SKM-1 treated with dmso at 0.1 percent for 144 hours (cell line): ENCODE measurements around the gene STEAP2.
"Not testable (repeated sequence)": the region's sequence is repeated elsewhere in the genome, so short reads cannot be mapped to it uniquely, and the experiment has no call there.

Experiments used
- DNase-seq: peaks from one replicate; lab custom pipeline; 2025; ENCODE audit not compliant: unreplicated experiment; lab: John Stamatoyannopoulos, UW

The STEAP2 gene

DNA sequence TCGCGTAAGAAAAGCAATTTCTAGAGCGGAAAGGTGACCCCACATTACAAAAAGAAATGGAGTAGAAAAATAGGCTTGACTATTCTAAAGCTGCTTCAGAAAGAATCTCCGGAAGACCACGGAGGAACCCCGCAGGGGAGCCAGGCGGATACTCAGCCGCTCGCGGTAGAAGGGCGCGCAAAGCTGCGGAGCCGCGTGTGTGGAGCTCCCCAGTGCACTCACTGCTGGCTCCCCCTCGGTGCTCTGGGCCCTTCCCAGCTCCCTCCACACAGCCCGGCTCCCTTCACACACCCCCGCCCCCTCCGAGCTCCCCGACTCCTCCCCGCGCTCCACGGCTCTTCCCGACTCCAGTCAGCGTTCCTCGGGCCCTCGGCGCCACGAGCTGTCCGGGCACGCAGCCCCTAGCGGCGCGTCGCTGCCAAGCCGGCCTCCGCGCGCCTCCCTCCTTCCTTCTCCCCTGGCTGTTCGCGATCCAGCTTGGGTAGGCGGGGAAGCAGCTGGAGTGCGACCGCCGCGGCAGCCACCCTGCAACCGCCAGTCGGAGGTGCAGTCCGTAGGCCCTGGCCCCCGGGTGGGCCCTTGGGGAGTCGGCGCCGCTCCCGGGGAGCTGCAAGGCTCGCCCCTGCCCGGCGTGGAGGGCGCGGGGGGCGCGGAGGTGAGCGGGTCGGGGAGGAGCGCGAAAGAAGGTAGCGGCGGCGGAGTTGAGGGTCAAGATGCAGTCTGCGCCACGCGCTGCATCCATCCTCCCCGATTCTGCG lies at the start of gene STEAP2:
Gene STEAP2, plus strand, starts transcription at position 350 of the 758 bp plus-strand sequence. CDS start 13,343 bp downstream, outside the sequence.
- DNase-seq = peak; percentile 75

- no peak for DNase-seq
These were observed 48.0 kb upstream of the STEAP2 start for GRCh38 chr7:90163534-90163933.

GRCh38 chr7:90165724-90166123 lies 45.8 kb upstream of the STEAP2 start:
- DNase-seq = no peak

- no peak for DNase-seq
These were observed 45.4 kb upstream of the STEAP2 start for GRCh38 chr7:90166153-90166552.

DNA sequence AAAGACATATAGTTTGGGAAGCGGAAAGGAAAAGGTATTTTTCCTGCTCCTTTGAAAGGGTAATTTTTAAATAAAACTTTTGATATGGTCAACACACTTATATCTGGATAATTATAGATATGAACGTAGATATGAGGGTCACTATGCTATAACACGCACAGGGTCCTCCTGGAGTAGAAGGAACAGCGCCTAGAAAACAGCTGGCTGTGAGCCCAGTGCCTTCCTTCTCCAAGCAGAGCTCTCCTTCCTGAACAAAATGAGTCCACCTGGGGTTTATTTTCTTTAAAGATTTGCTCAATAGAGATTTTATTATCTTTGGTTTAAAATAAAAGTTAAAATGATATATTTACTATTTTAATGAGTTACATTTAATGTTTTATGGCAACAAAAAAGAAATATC lies 44.2 kb upstream of the STEAP2 start:
- DNase-seq = no peak

GRCh38 chr7:90169891-90170290 lies 41.6 kb upstream of the STEAP2 start:
- DNase-seq = no peak

DNA sequence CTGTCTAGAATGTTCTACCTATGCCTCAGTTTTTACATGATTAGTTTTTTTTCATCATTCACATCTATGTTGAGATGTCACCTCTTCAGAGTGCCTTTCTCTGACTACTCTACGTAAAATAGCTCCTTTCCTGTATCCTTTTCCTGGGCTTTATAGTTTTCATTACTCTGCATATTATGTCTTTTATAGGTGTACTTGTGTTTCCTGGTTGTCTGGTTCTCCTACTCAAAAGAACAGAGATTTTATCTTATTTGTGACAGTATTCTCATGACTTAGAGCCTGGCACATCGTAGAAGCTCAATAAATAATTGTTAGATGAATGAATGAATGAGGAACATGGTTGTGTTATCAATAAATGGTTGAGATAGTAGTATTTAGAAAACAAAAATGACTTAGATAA lies 39.4 kb upstream of the STEAP2 start:
- no peak for DNase-seq

- DNase-seq = no peak
These were observed 38.9 kb upstream of the STEAP2 start for GRCh38 chr7:90172624-90173023.

DNA sequence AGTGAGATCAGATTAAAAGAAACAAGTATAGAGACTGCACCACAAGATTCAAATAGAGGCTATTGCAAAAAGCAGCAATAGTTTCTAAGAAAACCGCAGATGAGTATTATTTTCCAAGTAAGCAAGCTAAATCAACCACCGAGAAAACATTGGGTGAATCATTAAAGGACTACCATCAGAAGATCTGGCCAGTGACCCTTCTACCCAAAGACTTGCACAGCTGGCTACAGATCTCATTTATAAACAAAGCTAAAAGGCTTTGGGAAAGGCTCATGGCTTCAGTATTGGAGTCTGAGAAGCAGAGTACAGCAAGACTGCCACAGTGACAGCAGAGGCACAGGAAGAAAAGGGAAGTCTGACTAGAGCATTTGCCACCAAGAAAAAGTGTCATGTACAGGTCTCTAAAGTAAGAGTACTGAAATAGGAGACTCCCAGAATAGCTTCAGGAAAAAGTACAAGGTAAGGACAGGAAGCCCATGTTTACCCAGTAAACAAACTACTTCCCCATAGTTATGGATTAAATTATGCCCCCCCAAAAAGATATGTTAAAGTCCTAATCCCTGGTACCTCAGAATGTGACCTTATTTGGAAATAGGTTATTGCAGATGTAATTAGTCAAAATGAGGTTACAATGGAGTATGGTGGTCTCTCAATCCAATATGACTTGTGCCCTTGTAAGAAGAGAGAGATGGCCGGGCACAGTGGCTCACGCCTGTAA lies 38.3 kb upstream of the STEAP2 start:
- no peak for DNase-seq

- no peak for DNase-seq
These were observed 35.9 kb upstream of the STEAP2 start for GRCh38 chr7:90175667-90176066.

GRCh38 chr7:90176195-90176594 lies 35.3 kb upstream of the STEAP2 start:
- DNase-seq = no peak

DNA sequence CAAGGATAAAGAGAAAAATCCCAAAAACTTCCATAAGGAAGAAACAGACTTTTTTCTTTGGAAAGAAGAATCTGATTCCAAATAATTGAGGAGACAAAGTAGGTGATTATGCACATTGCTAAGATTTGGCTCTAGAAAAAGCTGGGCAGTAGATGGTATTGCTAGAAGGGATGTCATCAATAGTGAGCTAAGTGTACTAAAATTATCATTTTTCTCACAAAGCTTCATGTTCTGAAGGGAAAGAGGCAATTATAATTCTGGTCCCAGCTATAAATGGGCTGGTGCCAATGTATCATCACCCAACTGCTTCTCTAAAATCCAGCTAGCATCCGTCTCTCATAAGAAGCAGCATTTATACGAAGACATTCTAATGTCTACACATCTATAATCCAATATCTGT lies 33.4 kb upstream of the STEAP2 start:
- DNase-seq = no peak

DNA sequence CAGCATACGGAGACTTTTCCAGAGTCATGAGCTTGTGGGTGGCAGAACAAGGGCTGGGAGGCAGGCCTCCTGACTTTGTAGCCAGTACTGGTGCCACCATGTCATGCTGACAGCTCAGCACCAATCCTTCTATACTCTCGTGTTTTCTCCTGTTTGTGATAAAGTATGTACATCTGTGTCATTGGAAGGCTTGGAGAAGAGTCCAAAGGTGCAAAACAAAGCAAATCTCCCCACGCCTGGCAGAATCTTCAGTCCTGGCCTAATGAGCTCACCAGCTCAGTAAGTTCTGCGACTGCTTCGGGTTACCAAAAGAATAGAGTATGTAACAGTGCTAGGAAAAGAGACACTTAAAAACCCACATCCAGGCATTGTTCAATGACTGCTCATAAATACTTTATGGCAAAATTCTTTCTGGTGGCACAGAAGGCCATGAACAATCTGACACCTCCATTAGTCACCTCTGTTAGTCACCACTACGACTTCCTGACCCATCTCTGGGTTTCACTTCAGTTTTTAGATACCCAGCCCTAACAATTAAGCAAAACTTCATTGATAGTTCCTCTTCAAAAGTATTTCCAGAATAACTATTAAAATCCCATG lies 32.8 kb upstream of the STEAP2 start:
- peak; percentile 19 for DNase-seq

- no peak for DNase-seq
These were observed 31.4 kb upstream of the STEAP2 start for GRCh38 chr7:90180011-90180585.

GRCh38 chr7:90180649-90181048 lies 30.9 kb upstream of the STEAP2 start:
- DNase-seq = no peak

- DNase-seq = no peak
These were observed 30.1 kb upstream of the STEAP2 start for GRCh38 chr7:90181485-90181884.

DNA sequence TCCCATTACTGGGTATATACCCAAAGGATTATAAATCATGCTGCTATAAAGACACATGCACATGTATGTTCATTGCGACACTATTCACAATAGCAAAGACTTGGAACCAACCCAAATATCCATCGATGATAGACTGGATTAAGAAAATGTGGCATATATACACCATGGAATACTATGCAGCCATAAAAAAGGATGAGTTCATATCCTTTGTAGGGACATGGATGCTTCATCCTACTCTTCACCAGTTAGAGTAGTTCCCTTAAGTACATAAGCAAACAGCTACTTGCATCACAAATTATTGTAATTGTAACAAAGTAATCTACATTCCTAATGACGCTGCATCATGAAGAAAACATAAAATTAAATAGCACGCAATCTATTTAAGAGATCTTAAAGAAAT lies 25.2 kb upstream of the STEAP2 start:
- not testable (repeated sequence) for DNase-seq

DNA sequence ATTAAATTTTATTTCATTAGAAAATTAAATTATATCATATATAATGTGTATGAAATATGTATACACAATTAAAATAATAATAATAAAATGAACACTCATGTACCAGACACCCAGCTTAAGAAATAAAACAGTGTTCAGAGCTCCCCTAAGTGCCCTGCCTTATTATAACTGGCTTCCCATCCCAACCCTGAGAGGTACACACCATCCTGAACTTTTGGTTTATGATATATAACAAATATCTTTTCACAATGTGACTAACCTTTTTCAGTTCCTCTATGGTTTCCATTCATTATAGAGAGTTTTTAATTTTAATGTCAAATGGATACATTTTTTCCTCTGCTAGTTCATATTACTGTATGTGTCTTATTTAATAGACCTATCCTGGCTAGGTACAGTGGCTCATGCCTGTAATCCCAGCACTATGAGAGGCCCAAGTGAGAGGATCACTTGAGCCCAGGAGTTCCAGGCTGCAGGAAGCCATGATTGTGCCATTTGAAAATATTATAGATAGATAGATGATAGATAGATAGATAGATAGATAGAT lies 24.0 kb upstream of the STEAP2 start:
- no peak for DNase-seq

DNA sequence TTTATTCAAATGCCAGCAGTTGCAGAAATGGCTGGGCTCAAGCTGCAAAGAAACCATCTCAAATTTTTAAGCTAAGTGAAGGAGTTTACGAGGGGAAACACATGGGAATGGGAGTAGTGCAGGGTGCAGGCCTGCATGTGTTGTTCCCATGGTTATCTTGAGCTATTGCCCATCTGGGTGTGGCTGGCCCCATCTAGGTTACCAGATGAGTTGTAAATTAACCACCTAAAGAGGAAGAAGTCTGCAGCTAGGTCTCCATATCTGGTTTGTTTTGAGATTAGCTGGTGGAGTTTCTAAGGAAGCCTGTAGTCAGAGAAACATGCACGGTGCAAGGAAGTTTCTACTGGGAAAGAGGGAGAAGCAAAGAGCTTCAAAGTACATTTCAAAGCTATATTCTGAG lies 23.3 kb upstream of the STEAP2 start:
- no peak for DNase-seq

- no peak for DNase-seq
These were observed 20.5 kb upstream of the STEAP2 start for GRCh38 chr7:90190995-90191394.

DNA sequence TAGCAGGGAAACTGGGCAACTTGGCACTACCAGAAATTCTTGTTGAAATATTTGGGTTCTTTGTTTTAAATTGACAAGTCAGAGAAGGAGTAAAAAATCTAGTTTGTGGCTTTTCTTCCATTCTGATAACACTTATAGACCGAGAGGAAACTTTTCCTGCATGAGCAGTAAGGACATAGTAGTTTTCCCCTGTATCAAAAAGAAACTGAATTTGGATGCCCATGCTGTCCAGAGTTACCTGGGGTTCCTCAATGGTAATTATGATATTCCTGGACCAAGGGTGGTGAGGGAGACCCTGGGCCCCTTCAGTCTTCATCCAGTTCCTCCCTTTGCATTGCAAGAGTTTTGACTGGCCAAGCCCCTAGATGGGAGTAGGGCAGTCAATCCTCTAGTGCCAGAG lies 19.9 kb upstream of the STEAP2 start:
- DNase-seq = no peak
